HG03097 (cell line): ENCODE results near the gene NOSTRIN.
"Not testable (repeated sequence)": the region's sequence is repeated elsewhere in the genome, so short reads cannot be mapped to it uniquely, and the experiment has no call there.

Experiments
- ATAC-seq: cut with Tn5 transposase; IDR thresholded peaks from one replicate; pipeline ENCODE4 v1.9.1; 2021; ENCODE audit not compliant: unreplicated experiment, low FRiP score

NOSTRIN gene

GRCh38 chr2:168816369-168816768 is 13.9 kb downstream of the NOSTRIN start:
- no peak for ATAC-seq

- ATAC-seq, result no peak
Observed at GRCh38 chr2:168819050-168819715, 16.7 kb downstream of the NOSTRIN start.

- no peak for ATAC-seq
Observed at GRCh38 chr2:168819829-168820489, 17.5 kb downstream of the NOSTRIN start.

- no peak for ATAC-seq
Observed at GRCh38 chr2:168821577-168821976, 19.1 kb downstream of the NOSTRIN start.

- no peak for ATAC-seq
Observed at GRCh38 chr2:168821992-168822391, 19.6 kb downstream of the NOSTRIN start.

GRCh38 chr2:168825126-168825525 is 22.7 kb downstream of the NOSTRIN start:
- ATAC-seq, result no peak

- ATAC-seq, result no peak
Observed at GRCh38 chr2:168830958-168831357, 28.5 kb downstream of the NOSTRIN start.

GRCh38 chr2:168831662-168832061 is 29.2 kb downstream of the NOSTRIN start:
- ATAC-seq, result no peak

GRCh38 chr2:168835969-168836368 is 33.5 kb downstream of the NOSTRIN start:
- ATAC-seq, result no peak

- no peak for ATAC-seq
Observed at GRCh38 chr2:168841445-168841844, 39.0 kb downstream of the NOSTRIN start.

GRCh38 chr2:168843253-168843652 is 40.8 kb downstream of the NOSTRIN start:
- no peak for ATAC-seq

- no peak for ATAC-seq
Observed at GRCh38 chr2:168848225-168848624, 45.8 kb downstream of the NOSTRIN start.

- ATAC-seq, result no peak
Observed at GRCh38 chr2:168849610-168850009, 47.2 kb downstream of the NOSTRIN start.

- ATAC-seq, result no peak
Observed at GRCh38 chr2:168850846-168851245, 48.4 kb downstream of the NOSTRIN start.

GRCh38 chr2:168851674-168852320 is 49.4 kb downstream of the NOSTRIN start:
- ATAC-seq, result no peak

- no peak for ATAC-seq
Observed at GRCh38 chr2:168852481-168852880, 50.0 kb downstream of the NOSTRIN start.

- no peak for ATAC-seq
Observed at GRCh38 chr2:168853471-168853870, 51.0 kb downstream of the NOSTRIN start.

- no peak for ATAC-seq
Observed at GRCh38 chr2:168854651-168855050, 52.2 kb downstream of the NOSTRIN start.

- no peak for ATAC-seq
Observed at GRCh38 chr2:168855601-168856000, 53.2 kb downstream of the NOSTRIN start.

GRCh38 chr2:168858146-168858545 is 55.7 kb downstream of the NOSTRIN start:
- ATAC-seq, result no peak

- not testable (repeated sequence) for ATAC-seq
Observed at GRCh38 chr2:168867164-168867563, 64.7 kb downstream of the NOSTRIN start.

GRCh38 chr2:168870369-168870768 is 67.9 kb downstream of the NOSTRIN start:
- ATAC-seq, result not testable (repeated sequence)
